ENCODE data around the gene ZC3H12D. TPM values are rescaled to one million over a fixed set of nuclear protein-coding genes. Genes with fewer than 3 reads are reported as not detected.

The ZC3H12D gene
- total RNA-seq (1 to 10 TPM in 1 of 2 donors, under 1 TPM in 1; 0.72 to 1.2 TPM), polyA plus RNA-seq (ENCODE audit: insufficient read length in 2 of 2) (under 1 TPM; 0.79 to 0.99 TPM)
- long read RNA-seq, donor 1: 0 reads
- long read RNA-seq, donor 2: 0 reads
- long read RNA-seq, donor 3: 0 reads
- long read RNA-seq, donor 4: 0 reads

DNA sequence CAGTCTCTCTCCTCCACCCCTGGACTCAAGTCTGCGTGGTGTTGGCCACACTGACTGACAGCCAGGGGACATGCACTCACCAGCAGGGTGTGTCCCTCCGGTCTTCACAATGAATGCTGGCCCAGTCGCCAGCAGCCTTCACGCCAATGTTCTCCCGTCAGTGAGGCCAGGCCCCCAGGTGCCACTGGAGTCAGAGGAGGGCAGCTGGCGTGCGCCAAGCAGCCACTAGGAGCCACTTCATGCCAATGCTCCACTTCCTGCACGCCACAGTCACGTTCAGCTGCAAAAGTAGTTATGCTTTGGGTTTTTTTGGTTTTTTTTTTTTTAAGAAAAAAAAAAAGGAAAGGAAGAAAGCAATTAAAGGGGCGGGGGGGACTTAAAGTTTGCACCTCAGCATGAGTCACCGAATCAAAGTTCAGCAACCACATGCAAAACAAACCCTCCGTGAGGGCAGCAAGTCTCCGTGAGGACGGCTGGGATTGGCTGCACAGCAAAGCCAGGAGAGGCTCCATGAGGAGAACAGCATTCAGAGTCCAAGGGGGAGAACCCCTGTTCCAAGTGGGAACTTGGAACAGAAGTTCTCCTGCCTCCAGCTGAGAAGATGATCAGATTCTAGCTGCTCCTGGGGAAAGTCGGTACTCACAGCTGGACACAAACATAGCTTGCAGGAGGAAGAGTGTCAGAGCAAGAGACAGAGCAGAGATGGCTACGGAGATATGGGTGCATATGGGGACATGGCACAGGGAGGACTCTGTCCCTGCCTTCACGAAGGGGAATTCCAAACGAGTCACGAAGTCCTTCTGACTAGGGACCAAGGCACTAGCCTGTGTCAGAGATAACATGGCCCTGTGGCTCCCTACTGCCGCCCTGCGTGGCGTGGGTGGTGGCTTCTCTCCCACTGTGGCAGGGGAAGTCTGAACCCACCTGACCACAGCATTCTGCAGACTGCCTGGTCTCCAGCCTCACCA lies at the start of gene ZC3H12D:
ZC3H12D (minus strand) TSS at position 282 of the 968 bp plus-strand sequence. CDS start 10,471 bp downstream, outside the sequence.
- no peaks in the 10 kb centered on the region for H3K27me3 ChIP-seq (ENCODE audit: control insufficient read depth, insufficient read depth, low read length)
- no peak for DNase-seq (ENCODE audit: low read depth in 4 of 6, low spot score in 6 of 6)
- no peak within 1 kb of the TSS for H3K27ac ChIP-seq (ENCODE audit: low read depth, low read length)
- H3K4me1 ChIP-seq (ENCODE audit: control insufficient read depth, insufficient read depth, low read length): peaks cover 21% of the 10 kb centered on the region
- H3K36me3 ChIP-seq (ENCODE audit: control insufficient read depth, insufficient read depth, low read length): no peaks in the 10 kb centered on the region
- H3K9me3 ChIP-seq (ENCODE audit: control insufficient read depth, insufficient read depth, low read length): no peaks in the 10 kb centered on the region
- H3K4me3 ChIP-seq (ENCODE audit: low read depth, low read length): no peak within 1 kb of the TSS
- 86% methylated on average over 15 of the region's 22 CpGs for WGBS (ENCODE audit: insufficient coverage)

DNA sequence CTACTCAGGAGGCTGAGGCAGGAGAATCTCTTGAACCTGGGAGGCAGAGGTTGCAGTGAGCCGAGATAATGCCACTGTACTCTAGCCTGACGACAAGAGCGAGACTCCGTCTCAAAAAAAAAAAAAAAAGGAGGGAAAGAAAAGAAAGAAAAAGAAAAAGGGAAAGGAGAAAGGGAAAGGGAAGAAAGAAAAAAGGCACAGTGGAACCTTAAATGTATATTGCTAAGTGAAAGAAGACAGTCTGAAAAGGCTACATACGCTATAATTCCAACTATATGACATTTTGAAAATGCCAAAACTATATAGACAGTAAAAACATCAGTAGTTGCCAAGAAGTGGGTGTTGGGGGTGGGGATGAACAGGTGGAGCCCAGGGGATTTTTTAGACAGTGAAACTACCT lies 44.8 kb upstream of the ZC3H12D start:
- no peak for DNase-seq (ENCODE audit: low read depth in 4 of 6, low spot score in 6 of 6)
- H3K36me3 ChIP-seq (ENCODE audit: control insufficient read depth, insufficient read depth, low read length): peaks cover 42% of the 10 kb centered on the region
- no peaks in the 10 kb centered on the region for H3K9me3 ChIP-seq (ENCODE audit: control insufficient read depth, insufficient read depth, low read length)
- WGBS (ENCODE audit: insufficient coverage): 93% methylated on average over 3 of the region's 5 CpGs
- H3K27ac ChIP-seq (ENCODE audit: low read depth, low read length): no peak overlapping the region
- H3K27me3 ChIP-seq (ENCODE audit: control insufficient read depth, insufficient read depth, low read length): no peaks in the 10 kb centered on the region
- H3K4me1 ChIP-seq (ENCODE audit: control insufficient read depth, insufficient read depth, low read length): no peaks in the 10 kb centered on the region
- H3K4me3 ChIP-seq (ENCODE audit: low read depth, low read length): no peak overlapping the region

DNA sequence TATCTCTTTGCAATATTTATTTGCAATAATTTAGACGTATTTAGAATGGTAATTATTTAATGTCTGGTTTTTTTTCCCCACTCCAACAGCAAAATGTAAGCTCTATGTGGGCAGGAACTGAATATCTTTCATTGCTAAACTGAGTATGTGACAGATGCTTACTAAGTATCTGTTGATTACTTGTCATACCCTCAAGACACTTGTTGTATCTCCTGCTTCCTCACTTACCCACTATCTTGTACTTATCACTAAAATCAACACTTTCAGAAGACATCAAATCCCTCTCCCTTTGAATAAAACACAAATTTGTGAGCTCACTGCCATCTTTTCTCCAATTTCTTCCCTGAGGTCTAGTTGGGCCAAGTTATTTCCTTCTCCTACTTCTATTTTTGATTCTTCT lies 30.7 kb upstream of the ZC3H12D start:
- no peaks in the 10 kb centered on the region for H3K4me1 ChIP-seq (ENCODE audit: control insufficient read depth, insufficient read depth, low read length)
- no CpG with 5 or more reads among the region's 1 CpG for WGBS (ENCODE audit: insufficient coverage)
- H3K27me3 ChIP-seq (ENCODE audit: control insufficient read depth, insufficient read depth, low read length): no peaks in the 10 kb centered on the region
- no peak for DNase-seq (ENCODE audit: low read depth in 4 of 6, low spot score in 6 of 6)
- H3K4me3 ChIP-seq (ENCODE audit: low read depth, low read length): no peak overlapping the region
- no peaks in the 10 kb centered on the region for H3K9me3 ChIP-seq (ENCODE audit: control insufficient read depth, insufficient read depth, low read length)
- peaks cover 11% of the 10 kb centered on the region for H3K36me3 ChIP-seq (ENCODE audit: control insufficient read depth, insufficient read depth, low read length)
- no peak overlapping the region for H3K27ac ChIP-seq (ENCODE audit: low read depth, low read length)

DNA sequence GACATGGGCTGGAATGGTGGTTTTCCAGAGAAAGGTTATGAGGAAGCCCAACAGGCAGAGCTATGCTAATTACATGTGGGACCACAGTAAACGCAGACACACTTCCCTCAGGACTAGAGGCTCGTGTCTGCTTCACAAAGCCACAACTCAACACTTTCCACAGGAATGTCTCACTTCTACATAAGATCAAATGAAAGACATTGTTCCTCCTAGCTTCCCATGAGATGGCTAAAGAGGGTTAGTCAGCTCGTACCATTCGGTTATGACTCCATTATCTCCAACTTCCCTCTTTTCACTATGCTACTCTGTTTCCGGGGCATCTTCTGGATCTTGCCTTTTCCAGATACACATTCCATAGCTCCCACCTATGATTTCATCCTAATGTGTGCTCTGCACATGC lies 29.1 kb upstream of the ZC3H12D start:
- H3K9me3 ChIP-seq (ENCODE audit: control insufficient read depth, insufficient read depth, low read length): no peaks in the 10 kb centered on the region
- 79% methylated on average over 5 of the region's 5 CpGs for WGBS (ENCODE audit: insufficient coverage)

DNA sequence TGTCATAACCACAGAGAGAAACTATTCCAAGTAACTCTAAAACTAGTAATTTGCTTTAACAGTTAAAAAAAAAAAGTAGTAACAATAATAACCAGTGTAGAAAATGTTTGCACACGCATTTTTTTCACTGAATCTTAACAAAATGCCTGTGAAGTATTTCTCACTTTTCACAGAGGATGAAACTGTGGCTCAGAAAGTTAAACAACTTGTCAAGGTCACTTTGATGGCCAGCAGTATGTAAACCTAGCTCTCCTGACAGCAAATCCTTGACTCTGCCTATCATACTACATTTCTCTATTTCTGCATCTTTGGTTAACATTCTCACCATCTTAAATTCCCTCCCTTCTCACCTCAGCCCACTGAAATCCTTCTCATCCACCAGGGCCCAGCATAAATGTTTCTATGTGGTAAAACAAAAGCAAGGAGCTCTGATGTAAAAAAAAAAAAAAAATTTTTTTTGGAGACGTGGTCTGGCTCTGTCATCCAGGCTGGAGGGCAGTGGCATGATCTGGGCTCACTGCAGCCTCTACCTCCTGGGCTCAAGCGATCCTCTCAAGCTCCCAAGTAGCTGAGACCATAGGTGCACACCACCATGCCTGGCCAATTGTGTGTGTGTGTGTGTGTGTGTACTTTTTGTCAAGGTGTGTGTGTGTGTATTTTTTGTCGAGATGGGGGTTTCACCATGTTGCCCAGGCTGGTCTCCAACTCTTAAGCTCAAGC lies 26.1 kb upstream of the ZC3H12D start:
- Histone ChIP-seq H3K4me1 (ENCODE audit: control insufficient read depth, insufficient read depth, low read length) (no peaks in the 10 kb centered on the region), H3K9me3 (ENCODE audit: control insufficient read depth, insufficient read depth, low read length) (no peaks in the 10 kb centered on the region), H3K27me3 (ENCODE audit: control insufficient read depth, insufficient read depth, low read length) (no peaks in the 10 kb centered on the region), H3K4me3 (ENCODE audit: low read depth, low read length) (no peak overlapping the region), H3K27ac (ENCODE audit: low read depth, low read length) (no peak overlapping the region), H3K36me3 (ENCODE audit: control insufficient read depth, insufficient read depth, low read length) (peaks cover 12% of the 10 kb centered on the region)
- DNase-seq (ENCODE audit: low read depth in 4 of 6, low spot score in 6 of 6): no peak
- WGBS (ENCODE audit: insufficient coverage): 92% methylated on average over 3 of the region's 4 CpGs

More for the DNA sequence above, 29.1 kb upstream of the ZC3H12D start:
- peaks cover 12% of the 10 kb centered on the region for H3K36me3 ChIP-seq (ENCODE audit: control insufficient read depth, insufficient read depth, low read length)
- H3K4me3 ChIP-seq (ENCODE audit: low read depth, low read length): no peak overlapping the region
- no peak for DNase-seq (ENCODE audit: low read depth in 4 of 6, low spot score in 6 of 6)
- no peaks in the 10 kb centered on the region for H3K27me3 ChIP-seq (ENCODE audit: control insufficient read depth, insufficient read depth, low read length)
- no peaks in the 10 kb centered on the region for H3K4me1 ChIP-seq (ENCODE audit: control insufficient read depth, insufficient read depth, low read length)
- no peak overlapping the region for H3K27ac ChIP-seq (ENCODE audit: low read depth, low read length)

DNA sequence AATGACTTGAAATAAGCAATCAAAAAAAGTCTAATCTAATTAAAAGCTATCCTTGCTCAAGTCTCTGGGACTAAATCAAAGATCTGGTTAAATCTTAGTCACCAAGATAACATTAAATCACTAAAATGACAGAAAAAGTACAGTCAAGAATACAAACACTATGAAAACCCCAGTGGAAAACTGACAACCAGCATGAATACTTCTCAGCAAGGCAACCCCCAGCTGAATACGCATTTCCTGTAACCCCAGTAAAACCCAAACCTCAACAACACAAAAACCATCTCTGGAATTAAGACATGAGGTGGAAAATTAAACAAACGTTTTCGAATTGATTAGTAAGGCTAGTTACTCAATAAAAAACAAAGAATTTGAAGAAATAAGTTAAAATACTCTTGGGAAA lies 23.7 kb upstream of the ZC3H12D start:
- Histone ChIP-seq H3K4me1 (ENCODE audit: control insufficient read depth, insufficient read depth, low read length) (no peaks in the 10 kb centered on the region), H3K27me3 (ENCODE audit: control insufficient read depth, insufficient read depth, low read length) (no peaks in the 10 kb centered on the region), H3K27ac (ENCODE audit: low read depth, low read length) (no peak overlapping the region), H3K9me3 (ENCODE audit: control insufficient read depth, insufficient read depth, low read length) (no peaks in the 10 kb centered on the region), H3K4me3 (ENCODE audit: low read depth, low read length) (no peak overlapping the region), H3K36me3 (ENCODE audit: control insufficient read depth, insufficient read depth, low read length) (peaks cover 12% of the 10 kb centered on the region)
- DNase-seq (ENCODE audit: low read depth in 4 of 6, low spot score in 6 of 6): no peak
- no CpG with 5 or more reads among the region's 3 CpGs for WGBS (ENCODE audit: insufficient coverage)

DNA sequence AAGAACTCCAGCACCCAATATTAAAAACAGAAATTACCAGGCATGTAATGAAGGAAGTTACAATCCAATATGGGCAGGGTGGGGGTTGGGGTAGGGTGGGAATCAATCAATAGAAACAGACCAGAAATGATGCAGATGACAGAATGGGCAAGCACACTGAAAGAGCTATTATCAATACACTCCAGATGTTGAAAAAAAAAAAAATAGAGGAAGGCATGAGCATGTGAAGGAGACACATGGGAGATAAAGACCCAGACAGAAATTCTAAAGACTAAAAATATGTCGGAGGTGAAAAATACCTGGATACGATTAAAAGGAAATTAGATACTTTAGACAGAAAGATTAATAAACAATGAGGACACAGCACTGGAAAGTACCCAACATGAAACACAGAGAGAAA lies 19.1 kb upstream of the ZC3H12D start:
- Histone ChIP-seq H3K4me1 (ENCODE audit: control insufficient read depth, insufficient read depth, low read length) (no peaks in the 10 kb centered on the region), H3K9me3 (ENCODE audit: control insufficient read depth, insufficient read depth, low read length) (peaks cover under 1% of the 10 kb centered on the region), H3K27ac (ENCODE audit: low read depth, low read length) (no peak overlapping the region), H3K27me3 (ENCODE audit: control insufficient read depth, insufficient read depth, low read length) (no peaks in the 10 kb centered on the region), H3K4me3 (ENCODE audit: low read depth, low read length) (no peak overlapping the region), H3K36me3 (ENCODE audit: control insufficient read depth, insufficient read depth, low read length) (no peaks in the 10 kb centered on the region)
- DNase-seq (ENCODE audit: low read depth in 4 of 6, low spot score in 6 of 6): no peak
- WGBS (ENCODE audit: insufficient coverage): no CpG with 5 or more reads among the region's 2 CpGs

DNA sequence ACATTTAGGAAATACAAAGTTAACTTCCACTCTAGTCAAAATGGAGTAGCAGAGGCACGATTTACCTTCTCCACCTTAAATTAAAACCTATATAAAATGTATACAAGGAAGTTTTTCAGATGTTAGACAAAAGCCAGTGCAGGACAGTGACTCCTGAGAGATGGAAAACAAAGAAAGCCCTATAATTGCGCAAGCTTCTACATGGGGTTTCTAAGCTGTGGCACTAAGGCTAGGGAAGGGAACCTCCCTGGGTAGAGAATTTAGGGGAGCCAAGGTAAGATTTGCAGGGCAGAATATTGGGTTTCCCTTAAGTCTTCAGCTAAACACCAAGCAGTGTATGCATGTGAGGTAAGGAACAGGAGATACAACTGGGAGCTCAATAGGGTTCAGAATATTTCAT lies 18.5 kb upstream of the ZC3H12D start:
- Histone ChIP-seq H3K27ac (ENCODE audit: low read depth, low read length) (no peak overlapping the region), H3K4me3 (ENCODE audit: low read depth, low read length) (no peak overlapping the region), H3K36me3 (ENCODE audit: control insufficient read depth, insufficient read depth, low read length) (no peaks in the 10 kb centered on the region), H3K27me3 (ENCODE audit: control insufficient read depth, insufficient read depth, low read length) (no peaks in the 10 kb centered on the region), H3K4me1 (ENCODE audit: control insufficient read depth, insufficient read depth, low read length) (no peaks in the 10 kb centered on the region), H3K9me3 (ENCODE audit: control insufficient read depth, insufficient read depth, low read length) (peaks cover 2% of the 10 kb centered on the region)
- no peak for DNase-seq (ENCODE audit: low read depth in 4 of 6, low spot score in 6 of 6)
- WGBS (ENCODE audit: insufficient coverage): 86% methylated on average over 1 of the region's 2 CpGs

DNA sequence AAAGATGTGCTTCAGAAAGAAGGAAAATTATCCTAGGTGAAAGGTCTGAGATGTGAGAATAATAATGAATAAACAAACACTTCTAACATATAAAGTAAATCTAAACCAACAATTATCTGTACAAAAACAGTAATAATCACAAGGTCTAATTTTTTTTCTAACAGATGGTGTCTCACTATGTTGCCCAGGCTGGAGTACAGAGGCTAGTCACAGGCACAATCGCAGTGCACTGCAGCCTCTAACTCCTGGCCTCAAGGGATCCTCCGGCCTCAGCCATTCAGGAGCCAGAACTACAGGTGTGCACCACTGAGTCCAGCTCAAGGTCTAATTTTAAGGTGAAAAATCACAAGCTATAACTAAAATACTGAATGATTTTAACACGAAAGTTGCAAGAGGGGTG lies 17.0 kb upstream of the ZC3H12D start:
- H3K4me3 ChIP-seq (ENCODE audit: low read depth, low read length): no peak overlapping the region
- no peak for DNase-seq (ENCODE audit: low read depth in 4 of 6, low spot score in 6 of 6)
- H3K4me1 ChIP-seq (ENCODE audit: control insufficient read depth, insufficient read depth, low read length): no peaks in the 10 kb centered on the region
- H3K27ac ChIP-seq (ENCODE audit: low read depth, low read length): no peak overlapping the region
- peaks cover 2% of the 10 kb centered on the region for H3K9me3 ChIP-seq (ENCODE audit: control insufficient read depth, insufficient read depth, low read length)
- 100% methylated on average over 1 of the region's 3 CpGs for WGBS (ENCODE audit: insufficient coverage)
- H3K36me3 ChIP-seq (ENCODE audit: control insufficient read depth, insufficient read depth, low read length): no peaks in the 10 kb centered on the region
- no peaks in the 10 kb centered on the region for H3K27me3 ChIP-seq (ENCODE audit: control insufficient read depth, insufficient read depth, low read length)

Data from spinal cord (tissue), 10 donors.